Stimulated activated CD4-positive, alpha-beta T cell treated with anti-CD3 and anti-CD28 coated beads, Interleukin-4, amount 100 ng/mL, for 4 hours (primary cell): ENCODE results near the gene SF3A1.
A peak's percentile ranks its signal among the peaks of the same experiment; 100 is the strongest.
"Not testable (repeated sequence)": the region's sequence is repeated elsewhere in the genome, so short reads cannot be mapped to it uniquely, and the experiment has no call there.

Experiments
- DNase-seq, 2 experiments: peaks; one replicate each; pipeline ENCODE4 v3.0.0-alpha.2; 2020

SF3A1 gene, protein sequence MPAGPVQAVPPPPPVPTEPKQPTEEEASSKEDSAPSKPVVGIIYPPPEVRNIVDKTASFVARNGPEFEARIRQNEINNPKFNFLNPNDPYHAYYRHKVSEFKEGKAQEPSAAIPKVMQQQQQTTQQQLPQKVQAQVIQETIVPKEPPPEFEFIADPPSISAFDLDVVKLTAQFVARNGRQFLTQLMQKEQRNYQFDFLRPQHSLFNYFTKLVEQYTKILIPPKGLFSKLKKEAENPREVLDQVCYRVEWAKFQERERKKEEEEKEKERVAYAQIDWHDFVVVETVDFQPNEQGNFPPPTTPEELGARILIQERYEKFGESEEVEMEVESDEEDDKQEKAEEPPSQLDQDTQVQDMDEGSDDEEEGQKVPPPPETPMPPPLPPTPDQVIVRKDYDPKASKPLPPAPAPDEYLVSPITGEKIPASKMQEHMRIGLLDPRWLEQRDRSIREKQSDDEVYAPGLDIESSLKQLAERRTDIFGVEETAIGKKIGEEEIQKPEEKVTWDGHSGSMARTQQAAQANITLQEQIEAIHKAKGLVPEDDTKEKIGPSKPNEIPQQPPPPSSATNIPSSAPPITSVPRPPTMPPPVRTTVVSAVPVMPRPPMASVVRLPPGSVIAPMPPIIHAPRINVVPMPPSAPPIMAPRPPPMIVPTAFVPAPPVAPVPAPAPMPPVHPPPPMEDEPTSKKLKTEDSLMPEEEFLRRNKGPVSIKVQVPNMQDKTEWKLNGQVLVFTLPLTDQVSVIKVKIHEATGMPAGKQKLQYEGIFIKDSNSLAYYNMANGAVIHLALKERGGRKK

DNA sequence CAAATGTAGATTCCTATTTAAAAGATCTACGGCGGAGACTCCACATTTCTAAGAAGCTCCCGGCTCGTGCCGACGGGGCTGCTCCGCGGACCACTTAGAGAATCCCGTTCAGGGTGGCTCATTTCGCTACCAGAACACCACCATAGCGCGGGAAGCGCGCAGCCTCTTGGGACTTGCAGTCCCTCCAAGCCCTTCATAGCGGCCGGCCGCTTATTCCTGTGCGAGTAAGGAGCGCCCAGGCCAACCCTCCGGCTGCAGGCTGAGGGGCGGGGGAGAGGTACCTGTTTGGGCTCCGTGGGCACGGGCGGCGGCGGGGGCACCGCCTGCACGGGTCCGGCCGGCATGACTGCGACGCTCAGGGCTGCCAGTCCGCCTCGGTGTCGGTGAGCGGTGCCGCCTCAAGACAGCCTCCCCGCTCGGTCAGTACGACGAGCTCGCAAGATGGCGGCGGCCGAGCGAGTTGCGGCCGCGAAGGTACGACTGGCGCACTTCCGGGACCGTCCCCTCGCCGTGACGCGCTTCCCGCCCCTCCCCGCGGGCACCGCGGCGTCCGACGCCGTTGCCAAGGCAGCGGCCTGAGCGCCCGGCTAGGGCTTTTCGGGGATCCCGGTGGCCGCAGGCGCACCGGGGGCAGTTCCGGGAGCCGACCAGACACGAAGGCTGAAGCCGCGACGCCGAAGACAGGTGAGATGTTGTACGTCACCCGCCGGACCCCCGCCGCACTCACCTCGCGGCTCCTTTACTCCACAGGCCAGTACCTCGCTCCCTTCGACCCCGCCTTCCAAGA lies at the start of gene SF3A1, which contains the start of gene CCDC157:
SF3A1 (minus strand) TSS at position 446 of the 787 bp plus-strand sequence; CDS start at position 344, 102 bp downstream.
CCDC157 (plus strand) TSS at position 559 of the 787 bp plus-strand sequence. CDS start 8,994 bp downstream, outside the sequence.
- peak; percentile 80 to 85 for DNase-seq

DNA sequence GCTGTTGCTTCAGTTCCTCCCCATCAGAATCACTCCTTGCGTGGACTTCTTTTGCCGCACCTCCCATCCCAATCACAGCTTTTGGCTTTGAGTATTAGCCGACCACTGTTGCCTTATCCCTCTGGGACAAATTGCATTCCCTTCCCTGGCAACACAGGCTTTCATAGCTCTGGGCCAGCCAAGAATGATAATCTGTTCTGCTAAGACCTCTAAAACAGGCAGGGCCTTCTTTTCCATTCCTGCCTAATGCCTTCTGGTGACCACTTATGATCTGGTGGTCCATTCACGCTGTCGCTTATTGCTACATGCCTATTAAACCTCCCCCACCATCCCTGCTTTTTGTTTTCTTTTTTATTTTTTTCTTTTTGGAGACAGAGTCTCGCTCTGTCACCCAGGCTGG lies 49.7 kb upstream of the SF3A1 start:
- DNase-seq = no peak

DNA sequence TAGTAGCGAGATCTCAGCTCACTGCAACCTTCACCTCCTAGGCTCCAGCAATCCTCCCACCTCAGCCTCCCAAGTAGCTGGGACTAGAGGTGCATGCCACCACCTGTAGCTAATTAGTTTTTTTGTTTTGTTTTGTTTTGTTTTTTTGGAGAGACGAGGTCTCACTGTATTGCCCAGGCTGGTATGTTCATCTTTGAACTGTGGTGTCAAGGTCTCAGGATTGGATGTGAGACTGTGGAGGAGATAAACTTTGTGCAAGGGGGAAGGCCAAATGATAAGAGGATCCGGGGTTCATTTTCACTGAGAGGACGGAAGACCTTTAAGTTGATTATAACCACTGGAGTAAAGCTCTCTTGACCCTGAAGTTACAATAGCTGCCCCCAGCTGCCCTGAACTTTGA lies 49.0 kb upstream of the SF3A1 start:
- DNase-seq = no peak

DNA sequence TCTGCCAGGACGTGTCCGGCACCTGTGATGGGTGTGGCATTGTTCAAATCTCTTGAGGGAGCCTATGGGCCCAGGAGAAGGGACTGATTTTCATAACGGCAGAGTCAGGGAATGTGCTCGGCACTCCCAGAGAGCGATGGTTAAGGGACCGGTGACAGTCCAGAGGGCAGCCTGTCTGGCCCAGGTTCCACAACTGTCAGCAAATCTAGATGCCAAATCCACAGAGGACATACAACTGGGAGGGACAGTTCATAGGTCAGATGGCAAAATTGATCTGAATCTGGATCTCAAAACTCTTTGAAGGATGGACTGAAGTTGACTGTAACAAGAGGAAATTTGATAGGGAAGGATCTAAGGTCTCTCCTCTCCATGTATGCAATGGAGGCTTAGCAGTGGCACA lies 47.6 kb upstream of the SF3A1 start:
- no peak for DNase-seq

DNA sequence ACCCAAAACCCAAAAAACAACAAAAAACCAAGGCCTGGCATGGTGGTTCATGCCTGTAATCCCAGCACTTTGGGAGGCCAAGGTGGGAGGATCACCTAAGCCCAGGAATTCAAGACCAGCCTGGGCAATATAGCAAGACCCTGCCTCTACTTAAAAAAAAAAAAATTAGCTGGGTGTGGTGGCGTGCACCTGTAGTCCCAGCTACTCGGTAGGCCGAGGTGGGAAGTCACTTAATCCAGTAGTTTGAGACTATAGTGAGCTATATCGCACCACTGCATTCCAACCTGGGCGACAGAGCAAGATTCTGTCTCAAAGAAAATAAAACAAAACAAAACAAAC lies 46.0 kb upstream of the SF3A1 start:
- DNase-seq = not testable (repeated sequence)

DNA sequence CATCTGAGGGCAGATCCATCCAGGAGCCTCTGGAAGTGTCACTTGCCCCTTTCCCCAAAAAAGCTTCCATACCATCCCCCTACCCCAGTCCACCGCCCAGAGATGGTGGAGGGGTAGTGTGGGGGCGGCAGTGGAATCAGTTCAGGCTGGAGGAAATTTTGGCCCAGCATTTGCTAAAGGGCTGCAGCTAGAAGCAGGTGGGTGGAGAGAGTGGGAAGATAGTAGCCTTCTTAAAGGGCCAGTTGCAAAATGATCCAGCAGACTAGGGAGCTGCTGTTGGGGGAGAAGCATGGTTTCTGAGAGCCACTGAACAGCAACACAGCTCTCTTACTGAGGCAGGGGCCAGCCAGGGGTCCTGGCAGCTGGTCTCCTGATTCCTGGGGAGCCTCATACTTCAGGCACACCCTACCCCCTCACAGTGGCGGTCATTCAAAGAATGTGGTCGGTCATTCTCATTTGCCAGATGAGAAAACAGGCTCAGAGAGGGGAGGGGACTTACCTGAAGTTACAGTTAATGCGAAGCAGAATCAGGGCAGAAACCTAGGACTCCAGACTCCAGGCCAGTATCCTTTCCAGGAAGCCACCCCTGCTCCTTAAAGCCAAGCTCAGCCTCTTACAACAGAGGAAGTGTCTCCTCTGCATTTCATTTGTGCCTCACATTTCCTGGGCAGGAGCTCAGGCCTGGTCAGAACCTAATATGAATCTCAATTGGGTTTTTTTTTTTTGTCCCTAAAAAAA lies 45.5 kb upstream of the SF3A1 start:
- DNase-seq = no peak

DNA sequence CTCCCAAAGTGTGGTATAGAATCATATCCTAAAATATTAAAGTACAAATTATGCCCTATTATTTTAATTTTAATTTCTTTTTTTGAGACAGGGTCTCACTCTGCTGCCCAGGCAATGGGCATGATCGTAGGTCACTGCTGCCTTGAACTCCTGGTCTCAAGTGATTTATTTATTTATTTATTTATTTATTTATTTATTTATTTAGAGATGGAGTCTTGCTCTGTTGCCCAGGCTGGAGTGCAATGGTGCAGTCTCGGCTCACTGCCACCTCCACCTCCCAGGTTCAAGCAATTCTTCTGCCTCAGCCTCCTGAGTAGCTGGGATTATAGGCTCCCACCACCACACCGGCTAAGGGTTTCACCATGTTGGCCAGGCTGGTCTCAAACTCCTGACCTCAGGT lies 44.3 kb upstream of the SF3A1 start:
- DNase-seq = not testable (repeated sequence)

DNA sequence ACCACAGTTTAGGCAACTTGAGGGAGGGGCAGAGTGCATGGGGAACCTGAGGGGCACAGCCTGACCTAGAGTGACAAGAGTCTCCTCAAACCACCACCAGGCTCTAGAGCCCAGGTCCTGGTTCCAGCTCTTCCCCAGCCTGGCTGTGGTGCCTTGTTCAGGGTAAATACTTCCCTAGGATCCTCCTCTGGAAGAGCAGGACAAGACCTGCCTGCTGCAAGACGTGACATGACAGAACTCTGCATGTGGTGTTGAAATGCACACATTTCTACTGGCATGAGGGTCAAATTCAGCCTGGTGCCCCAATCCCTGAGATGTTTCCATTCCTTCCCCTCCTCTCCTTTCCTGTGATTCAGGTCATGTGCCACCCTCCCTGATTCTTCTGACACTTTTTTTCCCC lies 43.5 kb upstream of the SF3A1 start:
- no peak for DNase-seq

DNA sequence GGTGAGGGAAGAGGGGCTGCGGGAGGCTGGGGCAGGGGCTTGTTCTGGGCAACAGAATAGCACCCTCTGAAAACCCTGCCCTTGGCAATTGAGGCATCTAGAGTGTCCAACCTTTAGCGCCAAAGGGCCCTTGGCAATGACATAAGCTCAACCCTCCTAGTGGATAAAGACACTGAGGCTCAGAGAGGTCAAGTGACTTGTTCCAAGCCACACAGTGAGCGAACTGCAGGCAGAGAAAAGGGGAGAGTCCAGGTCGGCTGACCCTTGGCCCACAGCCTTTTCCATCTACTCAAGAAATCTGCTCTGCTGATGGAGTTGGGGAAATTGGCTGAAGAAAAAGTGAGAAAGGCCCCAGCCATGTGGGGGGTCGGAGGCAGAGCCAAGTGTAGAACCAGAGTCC lies 43.0 kb upstream of the SF3A1 start:
- no peak for DNase-seq

DNA sequence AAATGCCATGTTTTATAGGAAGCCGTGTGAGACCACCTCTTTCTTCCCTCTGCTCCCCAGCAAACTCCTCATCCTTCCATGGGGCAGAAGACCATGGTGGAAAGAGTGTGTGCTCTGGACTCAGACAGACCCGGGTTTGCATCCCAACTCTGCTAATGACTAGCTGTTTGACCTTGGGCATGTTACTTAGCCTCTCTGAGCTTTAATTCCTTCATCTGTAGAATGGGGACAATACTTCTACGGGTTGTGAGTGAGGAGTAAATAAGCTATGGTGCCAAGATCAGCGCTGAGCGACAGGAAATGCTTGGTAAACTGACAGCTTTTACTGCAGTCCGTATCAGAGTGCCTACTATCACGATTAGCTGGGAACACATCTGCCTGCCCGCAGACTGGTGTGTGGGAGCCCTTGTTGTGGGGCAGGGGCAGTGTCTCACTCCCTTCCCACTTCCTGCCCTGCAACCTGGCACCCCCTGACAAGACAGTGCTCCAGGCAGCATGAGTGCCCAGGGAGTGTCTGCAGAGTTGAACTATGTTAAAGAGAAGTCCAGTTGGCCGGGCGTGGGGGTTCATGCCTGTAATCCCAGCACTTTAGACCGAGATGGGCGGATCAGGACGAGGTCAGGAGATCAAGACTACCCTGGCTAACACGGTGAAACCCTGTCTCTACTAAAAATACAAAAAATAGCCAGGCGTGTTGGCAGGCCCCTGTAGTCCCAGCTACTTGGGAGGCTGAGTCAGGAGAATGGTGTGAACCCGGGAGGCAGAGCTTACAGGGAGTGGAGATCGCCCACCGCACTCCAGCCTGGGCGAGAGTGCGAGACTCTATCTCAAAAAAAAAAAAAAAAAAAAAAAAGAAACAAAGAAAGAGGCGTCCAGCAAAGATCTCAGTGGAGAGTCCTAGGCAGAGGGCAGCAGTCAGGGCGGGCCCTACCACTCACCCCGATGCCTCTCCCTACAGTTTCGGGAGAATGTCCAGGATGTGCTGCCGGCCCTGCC lies 42.3 kb upstream of the SF3A1 start:
- no peak for DNase-seq

DNA sequence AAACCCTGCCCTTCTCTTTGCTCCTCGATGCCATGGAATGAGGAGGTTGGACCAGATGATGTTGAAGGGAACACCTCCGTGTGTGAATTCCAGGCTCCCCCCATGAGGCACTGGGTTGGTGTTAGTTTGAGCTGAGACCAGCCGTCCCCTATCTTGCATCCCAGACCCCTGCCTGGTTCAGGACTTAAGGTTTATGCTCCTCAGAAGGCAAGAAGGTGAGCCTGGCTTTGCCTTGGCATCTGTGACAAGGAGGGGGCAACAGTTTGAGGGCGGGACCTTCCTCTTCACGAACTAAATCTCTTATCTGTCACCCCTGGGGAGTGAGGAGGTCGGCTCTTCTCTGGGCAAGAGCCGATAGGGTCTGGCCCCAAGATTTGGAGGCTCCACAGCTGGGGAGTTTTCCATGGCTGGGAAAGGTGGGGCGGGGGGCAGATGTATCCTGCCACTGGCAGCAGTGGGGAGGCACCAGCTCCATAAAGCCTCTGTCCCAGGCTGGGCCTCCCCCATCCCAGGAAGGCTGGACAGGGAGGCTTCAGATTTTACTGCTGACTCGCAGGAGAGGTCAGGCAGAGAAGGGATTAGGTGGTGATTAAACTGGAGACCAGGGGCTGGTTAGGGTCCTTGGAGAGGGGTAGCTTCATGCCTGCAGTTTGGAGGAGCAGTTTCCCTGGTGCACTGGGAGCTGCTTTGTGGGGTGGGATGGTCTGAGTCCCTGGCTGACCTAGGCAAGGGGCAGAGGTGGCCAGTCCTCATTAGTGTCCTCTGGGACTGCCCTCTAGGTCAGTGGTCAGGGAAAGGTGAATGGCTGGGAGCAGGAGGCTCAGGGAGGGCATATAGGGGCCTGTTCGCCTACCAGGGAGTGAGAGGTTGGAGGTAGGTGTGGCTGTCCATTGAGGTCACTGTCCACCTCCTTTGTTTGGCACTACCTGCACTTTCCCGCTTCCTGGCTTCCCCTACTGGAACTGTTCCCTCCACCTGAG lies 41.3 kb upstream of the SF3A1 start:
- DNase-seq = no peak

DNA sequence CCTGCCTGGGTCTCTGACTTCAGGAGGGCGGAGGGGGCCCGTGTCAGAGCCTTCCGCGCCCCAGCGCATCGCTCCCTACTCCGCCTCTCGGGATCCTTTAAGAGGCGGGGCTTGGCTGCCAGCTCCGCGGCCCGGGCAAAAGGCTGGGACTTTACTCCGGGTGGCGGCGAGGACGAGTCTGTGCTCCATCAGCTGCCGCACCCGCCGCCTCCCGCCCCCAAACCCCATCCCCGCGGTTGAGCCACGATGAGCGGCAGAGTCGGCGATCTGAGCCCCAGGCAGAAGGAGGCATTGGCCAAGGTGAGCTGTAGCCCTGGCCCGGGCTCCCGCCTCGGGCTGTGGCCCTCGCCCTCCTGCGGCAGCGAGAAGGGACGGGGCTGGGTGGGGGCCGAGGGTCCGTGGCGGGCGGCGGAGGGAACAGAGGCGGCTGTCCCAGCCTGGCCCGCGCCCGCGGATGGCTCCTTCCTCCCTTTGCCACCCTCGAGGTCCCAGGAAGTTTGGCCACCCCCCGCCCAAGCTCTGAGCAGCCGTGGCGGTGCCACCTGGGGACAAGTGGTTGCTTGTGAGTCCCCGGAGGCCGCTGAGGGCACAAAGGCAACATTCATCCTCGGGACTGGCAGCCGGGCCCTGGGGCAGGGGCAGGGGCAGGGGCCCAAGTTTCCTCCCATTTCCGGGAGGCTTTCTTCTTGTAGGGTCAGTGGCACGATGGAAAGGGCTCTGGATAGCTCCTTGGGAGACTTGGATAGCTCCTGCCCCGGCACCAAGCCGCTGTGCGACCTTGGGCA lies 40.4 kb upstream of the SF3A1 start, which contains the start of gene SEC14L2:
SEC14L2 (plus strand) TSS at position 148 of the 785 bp plus-strand sequence; CDS start at position 247, 99 bp downstream.
- DNase-seq = peak; percentile 54 to 69

DNA sequence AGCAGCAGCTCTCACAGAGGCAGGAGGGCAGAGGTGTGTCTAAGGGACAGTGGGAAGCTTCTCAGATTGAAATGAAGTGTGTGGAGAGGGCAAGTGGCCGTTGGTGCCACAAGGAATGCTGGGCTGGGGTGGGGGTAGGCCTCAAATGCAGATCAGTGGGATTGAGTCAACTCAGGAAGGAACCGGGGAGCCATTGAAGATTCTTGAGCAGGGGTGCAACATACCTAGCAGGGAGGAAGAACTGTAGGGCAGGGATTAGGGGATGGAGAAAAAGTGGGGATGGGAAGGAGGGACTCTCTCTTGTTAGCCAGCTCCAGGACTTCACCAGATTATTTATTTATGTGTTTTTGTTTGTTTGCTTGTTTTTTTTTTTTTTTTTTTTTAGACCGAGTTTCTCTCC lies 37.2 kb upstream of the SF3A1 start:
- no peak for DNase-seq

DNA sequence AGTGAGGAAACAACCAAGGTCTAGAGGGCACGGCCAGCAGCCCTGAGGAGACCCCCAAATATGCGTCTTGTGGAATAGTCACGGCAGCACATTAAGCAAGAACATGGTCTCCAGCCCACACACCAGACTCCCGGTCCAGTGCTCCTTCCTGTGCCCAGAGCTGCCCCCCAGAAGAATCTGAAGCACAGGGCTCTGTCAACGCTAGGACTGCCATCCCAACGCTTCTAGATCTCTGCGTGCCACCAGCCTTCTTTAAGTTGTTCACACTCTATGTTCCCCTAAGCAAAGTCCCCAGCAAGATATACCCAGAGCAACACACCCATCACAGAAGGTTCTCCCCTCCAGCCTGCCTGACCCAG lies 36.6 kb upstream of the SF3A1 start:
- no peak for DNase-seq

DNA sequence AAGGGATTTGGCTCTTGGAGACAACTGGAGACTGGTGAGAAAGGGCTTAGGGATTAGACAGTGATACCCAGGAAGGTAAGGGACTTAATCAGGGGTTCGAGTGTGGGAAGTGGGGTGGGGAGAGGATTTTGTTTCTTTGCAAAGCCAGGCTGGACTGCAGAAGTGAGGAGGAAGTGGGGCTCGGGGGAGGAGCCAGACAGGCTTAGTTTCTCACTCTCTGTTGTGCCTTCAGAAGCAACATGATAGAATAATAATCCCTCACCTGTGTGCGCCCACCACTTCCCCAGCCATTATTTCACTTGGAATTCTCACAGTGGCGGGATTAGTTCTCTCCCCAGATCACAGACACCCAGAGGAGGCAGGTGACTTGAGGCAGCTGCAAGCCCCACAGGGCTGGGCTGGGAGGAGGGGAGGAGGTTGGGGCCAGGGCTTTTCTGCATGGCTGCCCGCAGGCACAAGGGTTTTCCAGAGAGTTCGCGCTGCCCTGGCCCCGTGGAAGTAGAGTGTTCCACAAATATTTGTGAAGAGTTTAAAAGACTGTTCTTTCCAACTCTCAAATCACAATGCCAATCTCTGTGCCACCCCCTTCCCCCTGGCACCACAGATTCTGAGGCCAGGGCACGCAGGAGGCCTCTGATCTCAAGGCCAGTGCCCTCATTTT lies 36.1 kb upstream of the SF3A1 start:
- DNase-seq = no peak

DNA sequence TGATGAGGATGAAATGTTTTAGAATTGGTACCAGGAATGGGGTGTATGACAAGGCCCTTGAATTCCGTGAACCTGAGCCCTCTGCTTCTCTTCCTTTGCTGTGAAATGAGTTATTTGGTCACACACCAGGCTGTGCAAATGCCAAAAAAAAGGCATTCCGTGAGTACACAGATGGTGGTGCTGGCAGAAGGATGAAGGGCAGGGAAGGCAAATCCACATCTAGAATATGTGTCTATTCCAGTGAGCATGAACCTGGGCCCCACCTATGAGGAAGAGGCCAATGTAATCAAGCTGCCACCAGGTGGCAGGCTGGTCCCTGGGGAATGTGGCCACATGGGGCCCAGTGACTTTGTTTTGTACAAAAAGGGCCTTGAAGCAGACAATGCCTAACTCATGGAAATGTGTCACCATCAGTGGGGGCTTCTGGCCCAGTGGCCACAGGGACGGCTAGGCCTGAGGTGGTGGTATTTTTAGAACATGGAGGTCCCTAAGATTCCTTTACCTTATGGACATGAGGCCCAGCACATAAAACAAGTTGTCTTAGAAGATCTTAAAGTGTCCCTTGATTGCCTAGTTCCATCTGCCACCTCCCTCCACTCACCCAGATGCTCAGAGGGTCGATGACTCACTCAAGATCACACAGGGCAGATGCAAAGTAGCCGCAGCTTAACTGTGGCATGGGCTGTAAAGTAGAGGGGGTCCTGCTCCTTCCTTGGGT lies 34.4 kb upstream of the SF3A1 start:
- peak; percentile 74 to 77 for DNase-seq

DNA sequence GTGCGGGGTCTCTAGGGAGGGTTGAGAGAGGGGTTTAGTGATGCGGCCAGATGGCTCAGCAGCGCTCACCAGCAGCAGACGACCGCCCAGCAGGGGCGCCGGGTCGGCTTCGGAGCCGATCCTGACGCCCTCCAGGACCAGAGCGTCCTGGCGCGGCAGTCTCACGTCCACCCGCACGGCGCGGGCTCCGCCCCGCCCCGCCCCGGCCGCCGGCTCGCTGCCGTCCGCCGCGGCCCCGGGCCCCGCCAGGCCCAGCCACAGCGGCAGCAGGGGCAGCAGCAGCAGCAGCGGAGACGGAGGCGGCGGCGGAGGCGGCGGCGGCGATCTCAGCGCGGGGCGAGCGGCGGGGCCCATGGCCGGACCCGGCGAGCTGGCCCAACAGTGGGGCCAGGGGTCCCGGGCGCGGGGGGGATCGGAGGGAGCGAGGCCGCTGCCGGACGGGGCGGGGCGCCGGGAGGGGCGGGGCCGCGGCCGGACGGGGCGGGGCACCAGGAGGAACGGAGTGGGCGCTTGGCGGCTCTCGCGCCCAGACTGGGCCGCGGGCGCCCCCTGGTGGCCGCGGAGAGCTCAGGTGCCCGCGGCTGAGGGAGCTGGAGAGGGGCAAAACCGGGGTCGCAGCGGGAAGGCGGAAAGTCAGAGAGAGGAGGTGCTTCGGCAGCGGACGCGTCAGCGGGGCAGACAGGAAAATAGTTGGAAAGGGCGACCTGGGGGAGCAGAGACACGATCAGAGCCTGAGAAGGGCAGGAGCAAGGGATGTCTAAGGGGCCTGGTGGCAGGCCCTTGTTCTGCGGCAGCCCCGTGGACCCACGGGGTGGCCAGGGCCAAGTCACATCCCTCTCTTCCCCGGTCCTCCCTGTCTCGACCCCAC lies 30.5 kb upstream of the SF3A1 start, which contains the start of gene RNF215:
RNF215 (minus strand) TSS at position 452 of the 868 bp plus-strand sequence; CDS start at position 354, 98 bp downstream.
- peak; percentile 68 to 83 for DNase-seq
